ENCODE data around the gene ZNF687.

GRCh38 chr1:151294742-151295462, 12.8 kb downstream of the ZNF687 start:
- TF ChIP-seq CTCF (IDR thresholded peaks at IDR 0.05) (no peak), TCF7L2 (IDR thresholded peaks at IDR 0.05; ENCODE audit: low read depth, low read length) (no peak)

All from Panc1 (cell line).